VCaP (cell line): ENCODE results near the gene OTUD7B.

Source experiments
- H3K27ac ChIP-seq: fragments of 450-650 bp; 2 replicates; pipeline ENCODE4 v1.5.1; 2017
- CTCF ChIP-seq: fragments of 450-650 bp; conservative IDR thresholded peaks from 2 replicates; pipeline ENCODE4 v1.5.1; 2017; ENCODE audit warnings: mild to moderate bottlenecking, moderate library complexity

Gene OTUD7B

DNA sequence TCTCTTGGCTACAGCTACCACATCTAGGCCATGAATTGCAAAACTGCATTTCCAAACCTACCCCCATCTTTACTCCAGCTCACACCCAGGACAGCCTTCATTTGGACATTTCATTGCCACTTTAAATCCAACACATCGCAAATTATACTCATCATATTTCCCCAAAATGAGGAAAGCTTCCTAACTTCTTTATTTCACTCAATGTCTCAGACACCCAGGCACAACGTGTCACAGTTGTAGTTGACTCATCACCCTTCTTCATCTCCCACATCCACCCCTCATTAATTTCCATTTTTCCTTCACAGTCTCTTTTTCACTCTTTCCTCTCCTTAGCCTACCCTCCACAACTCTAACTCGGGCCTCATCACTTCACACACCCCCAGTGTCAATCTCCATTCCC, 6.7 kb downstream of the OTUD7B start:
- no peak for TF ChIP-seq CTCF
- H3K27ac ChIP-seq = no peak overlapping the region

GRCh38 chr1:150002217-150002616, 8.3 kb downstream of the OTUD7B start:
- H3K27ac ChIP-seq = no peak overlapping the region
- no peak for TF ChIP-seq CTCF

GRCh38 chr1:150001415-150001814, 9.1 kb downstream of the OTUD7B start:
- no peak for TF ChIP-seq CTCF
- no peak overlapping the region for H3K27ac ChIP-seq

DNA sequence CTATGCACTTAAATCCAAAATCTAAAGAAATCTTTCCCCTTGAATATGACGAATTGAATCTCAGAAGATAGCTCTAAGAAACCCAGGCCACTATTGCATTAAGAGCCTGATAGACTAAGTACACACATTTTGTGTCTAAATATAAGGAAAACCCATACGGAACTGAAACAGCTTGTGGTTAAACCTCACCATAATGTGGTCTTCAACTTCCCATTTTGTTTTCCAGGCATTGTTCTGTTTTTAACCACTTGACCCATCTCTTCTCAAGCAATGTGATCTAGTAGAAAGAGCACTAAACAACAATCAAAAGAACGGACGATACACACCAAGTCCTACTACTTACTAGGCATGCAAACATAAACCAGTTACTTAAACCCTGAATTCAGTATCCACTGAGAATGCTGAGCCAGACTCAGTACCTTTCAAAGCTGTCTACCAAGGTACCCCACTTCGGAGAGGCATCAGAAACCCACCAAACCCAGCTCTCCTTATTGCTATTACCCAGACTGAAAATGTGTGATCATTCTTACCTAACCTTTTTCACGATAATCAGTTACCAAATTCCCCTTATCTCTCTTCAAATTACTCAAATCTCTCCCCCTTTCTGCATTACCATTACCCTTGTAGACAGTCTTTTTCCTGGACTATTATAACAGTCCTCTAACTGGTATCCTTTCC, 12.8 kb downstream of the OTUD7B start:
- no peak for TF ChIP-seq CTCF
- H3K27ac ChIP-seq = peak overlapping the region; percentile 40

DNA sequence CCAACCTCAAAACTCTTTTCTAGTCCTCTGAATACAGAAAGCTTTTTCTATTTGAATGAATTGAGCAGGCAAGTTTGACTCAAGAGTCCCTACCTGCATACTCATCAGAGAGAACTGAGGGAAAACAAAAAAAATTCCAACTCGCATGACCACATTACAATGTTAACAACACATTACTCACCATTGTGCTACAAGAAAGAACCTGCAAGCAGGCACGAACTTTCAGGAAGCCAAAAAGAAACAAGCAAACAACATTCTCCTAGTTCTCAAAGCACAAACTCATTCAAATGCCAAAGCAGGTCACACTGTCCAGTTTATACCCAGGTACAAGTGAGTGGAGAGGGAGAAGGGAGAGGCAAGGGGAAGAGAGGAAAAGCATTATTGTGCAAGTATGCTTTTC, 14.6 kb downstream of the OTUD7B start:
- H3K27ac ChIP-seq = peak overlapping the region; percentile 40
- no peak for TF ChIP-seq CTCF

DNA sequence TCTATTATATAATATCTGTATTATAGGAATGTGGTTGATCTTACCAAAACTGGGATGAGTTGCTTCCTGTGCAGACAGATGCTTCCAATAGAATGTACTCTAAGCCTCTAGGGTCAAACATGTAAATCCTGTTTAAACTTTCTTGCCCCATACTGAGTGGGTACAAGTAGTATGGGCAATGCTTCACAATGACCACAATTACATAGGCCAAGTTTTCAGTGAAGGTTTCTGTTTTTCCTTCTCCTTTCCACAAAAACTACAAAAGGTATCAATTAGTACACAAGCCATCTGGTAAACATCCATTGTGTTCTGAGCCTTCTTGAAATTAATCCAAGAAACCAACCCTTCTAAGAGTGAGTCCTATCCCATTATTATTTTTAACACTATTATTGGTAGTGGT, 16.8 kb downstream of the OTUD7B start:
- no peak for TF ChIP-seq CTCF
- no peak overlapping the region for H3K27ac ChIP-seq

DNA sequence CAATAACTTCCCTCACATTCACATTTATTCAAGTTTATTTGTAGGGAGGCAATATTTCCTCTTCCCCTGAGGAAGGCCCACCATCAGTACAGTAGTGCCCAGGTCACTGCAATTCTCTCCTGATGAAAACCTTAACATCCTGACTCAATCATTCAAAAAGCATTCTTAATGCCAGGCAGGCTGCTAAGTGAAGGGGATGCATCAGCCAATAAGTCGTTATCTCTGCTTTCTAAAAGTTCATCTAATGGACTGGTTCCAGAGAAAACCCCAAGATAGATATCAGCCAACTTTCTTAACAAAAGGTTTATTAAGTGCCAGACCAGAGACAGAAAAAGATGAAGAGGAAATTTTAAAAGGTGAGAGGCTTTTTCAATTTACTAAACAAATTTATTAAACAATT, 17.3 kb downstream of the OTUD7B start:
- no peak for TF ChIP-seq CTCF
- no peak overlapping the region for H3K27ac ChIP-seq

- H3K27ac ChIP-seq = no peak overlapping the region
- no peak for TF ChIP-seq CTCF
These were observed 23.3 kb downstream of the OTUD7B start for GRCh38 chr1:149987297-149987595.
